Right hindlimb (tissue), 1 donor: ENCODE measurements around the gene MEGF6.

Experiments
- DNase-seq: peaks from one replicate; pipeline ENCODE4 v3.0.0-alpha.2; 2018

MEGF6 gene

DNA sequence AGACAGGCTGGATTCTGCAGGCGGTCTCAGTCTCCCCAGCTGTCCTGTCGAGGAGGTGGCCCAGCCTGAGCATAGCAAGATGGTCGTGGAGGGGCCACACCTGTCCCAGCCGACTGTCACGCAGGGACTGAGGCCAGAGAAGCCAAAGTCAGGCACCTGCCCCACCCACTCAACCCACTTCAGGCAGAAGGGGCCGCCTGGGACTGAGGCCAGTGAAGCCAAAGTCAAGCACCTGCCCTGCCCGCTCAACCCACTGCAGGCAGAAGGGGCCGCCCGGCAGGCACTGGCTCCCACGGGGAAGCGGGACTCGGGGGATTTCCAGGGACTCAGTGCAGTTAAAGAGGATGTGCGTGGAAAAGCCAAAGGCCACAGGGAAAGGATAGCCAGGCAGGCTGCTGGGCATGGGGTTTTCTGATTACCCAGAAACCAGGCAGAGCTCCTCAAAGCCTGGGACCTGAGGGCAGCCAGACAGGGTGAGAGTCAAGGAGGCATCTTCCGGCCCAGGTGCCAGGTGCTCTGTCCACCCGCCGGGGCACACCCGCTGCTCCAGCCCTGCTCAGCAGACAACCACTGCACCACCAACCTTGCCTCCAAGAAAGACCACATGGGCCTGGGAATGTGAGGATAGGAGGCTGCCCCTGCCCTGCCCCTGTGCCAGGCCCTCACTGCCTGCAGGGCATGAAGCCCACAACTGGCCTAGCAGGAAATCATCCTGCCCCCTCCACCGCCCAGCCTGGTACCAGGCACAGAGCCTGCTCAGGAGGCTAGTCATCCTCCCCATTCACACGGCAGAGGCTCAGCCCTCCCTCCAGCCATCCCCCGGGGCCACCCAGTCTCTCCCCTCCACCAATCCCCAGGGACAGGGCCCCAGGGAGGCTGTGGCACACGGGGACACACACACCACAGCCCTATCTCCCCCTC, 41.0 kb downstream of the MEGF6 start:
- no peak for DNase-seq

- DNase-seq: no peak
Observed at GRCh38 chr1:3569436-3569835, 41.9 kb downstream of the MEGF6 start.

DNA sequence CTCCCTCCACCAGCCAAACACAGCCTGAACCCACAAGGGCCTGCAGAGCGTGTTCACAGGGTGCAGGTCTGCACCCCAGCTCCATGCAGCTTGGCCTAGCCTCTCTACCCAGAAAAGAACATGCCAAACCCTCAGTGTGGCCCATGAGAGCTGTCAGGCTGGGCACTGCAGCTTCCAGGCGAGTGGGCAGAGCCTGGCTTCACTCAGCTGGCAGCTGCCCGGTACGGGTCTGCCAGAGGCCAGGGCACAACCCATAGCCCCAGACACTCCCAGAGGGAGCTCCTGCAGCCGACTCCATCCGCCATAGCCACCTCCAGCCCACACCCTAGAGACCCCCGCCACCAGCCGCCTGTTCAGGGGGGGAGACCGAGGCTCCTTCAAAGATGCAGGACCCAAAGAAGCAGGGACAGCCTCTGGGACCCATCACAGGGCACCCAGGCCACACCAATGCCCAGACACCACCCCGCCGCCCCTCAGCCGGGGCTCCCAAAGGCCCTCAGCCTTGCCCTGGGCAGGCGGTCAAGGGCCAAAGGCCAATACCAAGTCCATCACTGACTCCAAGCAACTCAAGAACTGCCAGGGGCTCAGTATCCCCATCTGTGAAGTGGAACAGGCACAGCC, 42.4 kb downstream of the MEGF6 start:
- no peak for DNase-seq

DNA sequence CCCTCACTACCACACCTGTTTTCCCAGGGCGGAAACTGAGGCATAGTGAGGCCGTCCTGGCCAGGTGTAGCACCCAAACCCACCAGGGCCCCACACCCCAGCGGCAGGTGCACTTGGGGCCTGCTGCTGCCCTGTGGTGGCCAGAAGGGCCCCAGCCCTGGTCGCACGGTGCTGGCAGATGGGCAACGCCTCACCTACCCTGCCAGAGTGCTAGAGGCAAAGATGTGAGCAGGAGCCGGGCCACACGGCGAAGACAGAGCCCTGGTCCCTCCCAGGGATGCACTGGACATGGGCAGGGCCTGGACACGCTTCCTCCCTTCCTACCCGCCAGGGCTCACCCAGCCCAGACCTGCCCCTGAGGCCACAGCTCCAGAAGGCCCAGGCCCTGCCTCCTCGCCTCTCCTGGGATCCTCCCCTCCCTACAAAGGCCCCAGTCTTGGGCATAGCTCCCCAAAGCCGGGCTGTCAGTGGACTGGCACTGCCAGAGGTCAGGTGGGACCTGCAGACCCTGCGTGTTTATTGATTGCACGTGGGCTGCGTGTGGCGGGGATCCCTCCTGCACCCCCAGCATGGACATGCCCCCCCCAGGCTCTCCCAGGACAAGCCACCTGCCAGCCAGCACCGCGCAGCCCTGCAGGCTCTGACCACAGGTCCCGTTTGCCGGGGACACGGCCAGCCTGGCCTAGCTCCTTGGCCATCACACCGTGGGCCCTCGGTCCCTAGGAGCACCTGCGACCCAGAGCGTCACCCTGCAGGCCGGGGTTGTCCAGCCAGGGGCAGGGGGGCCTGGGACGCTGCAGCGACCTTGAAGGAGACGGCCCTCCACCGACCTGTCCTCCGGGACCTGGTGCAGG, 44.1 kb downstream of the MEGF6 start:
- DNase-seq: no peak

- no peak for DNase-seq
Observed at GRCh38 chr1:3566003-3566885, 45.1 kb downstream of the MEGF6 start.

GRCh38 chr1:3564921-3565831, 46.1 kb downstream of the MEGF6 start:
- DNase-seq: no peak

GRCh38 chr1:3563610-3564009, 47.7 kb downstream of the MEGF6 start:
- DNase-seq: no peak

DNA sequence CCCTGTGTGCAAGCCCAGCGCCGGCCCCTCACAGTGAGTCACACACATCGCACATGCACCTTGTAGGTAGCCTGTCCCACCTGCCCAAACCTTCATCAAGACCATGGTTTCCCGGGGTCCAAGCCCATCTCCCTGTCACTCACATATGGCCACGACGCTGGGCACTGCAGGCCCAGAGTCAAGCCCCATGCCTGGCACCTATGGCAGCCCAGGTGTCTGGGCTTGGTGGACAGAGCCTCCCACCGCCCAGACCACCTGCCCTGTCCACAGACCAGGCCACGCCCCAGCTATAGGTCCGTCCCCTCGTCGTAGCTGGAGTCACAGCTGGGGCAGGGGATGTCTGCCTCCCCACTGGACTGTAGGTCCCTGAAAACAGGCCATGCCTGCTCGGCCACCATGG, 48.2 kb downstream of the MEGF6 start:
- no peak for DNase-seq

GRCh38 chr1:3562712-3563111, 48.6 kb downstream of the MEGF6 start:
- DNase-seq: no peak

DNA sequence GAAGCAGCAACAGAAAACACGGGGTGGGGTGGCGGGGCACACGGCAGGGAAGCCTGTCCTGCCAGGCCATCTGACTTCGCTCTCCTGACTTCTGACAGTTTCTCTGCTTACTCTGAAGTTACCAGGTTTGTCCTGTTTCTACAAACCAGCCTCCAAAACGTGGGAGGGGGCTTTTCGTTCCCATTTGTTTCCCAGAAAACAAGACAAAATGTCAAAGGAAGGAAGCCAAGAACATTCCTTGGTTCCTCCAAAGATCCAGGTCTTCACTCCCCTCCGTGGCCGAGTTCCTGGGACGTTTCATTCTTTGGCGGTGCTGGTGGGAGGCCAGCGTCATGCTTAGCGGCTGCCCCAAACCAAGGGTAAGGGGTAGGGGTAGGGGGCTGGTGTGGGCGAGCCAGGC, 49.6 kb downstream of the MEGF6 start:
- no peak for DNase-seq

GRCh38 chr1:3560981-3561380, 50.3 kb downstream of the MEGF6 start:
- DNase-seq: no peak

DNA sequence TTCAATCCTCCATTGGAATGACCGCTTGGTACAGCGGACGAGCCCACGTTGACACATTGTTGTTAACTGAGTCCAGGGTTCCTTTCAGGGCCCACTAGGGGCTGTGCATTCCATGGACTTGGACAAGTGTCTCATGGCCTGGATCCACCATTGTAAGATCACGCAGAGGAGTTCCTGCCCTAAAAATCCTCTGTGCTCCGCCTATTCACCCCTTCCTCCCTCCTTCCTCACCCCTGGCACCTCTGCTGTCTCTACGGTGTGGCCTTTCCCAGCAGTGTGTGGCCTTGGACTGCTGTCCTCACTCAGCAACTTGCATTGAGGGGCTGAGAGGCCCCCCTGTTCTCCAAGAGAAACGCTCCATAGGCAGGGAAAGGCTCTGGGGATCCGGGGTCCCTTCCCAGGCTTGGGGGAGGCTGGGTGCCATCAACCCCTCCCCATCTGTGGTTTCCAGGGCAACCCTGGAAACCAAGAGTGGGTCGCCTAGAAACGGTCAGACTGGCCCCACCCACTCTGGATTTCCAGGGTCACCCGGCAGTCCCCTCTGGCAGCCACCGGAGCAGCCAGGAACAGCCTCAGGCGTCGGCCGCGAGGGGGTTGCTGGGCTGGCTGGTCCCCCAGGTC, 50.9 kb downstream of the MEGF6 start:
- peak; percentile 61 for DNase-seq

DNA sequence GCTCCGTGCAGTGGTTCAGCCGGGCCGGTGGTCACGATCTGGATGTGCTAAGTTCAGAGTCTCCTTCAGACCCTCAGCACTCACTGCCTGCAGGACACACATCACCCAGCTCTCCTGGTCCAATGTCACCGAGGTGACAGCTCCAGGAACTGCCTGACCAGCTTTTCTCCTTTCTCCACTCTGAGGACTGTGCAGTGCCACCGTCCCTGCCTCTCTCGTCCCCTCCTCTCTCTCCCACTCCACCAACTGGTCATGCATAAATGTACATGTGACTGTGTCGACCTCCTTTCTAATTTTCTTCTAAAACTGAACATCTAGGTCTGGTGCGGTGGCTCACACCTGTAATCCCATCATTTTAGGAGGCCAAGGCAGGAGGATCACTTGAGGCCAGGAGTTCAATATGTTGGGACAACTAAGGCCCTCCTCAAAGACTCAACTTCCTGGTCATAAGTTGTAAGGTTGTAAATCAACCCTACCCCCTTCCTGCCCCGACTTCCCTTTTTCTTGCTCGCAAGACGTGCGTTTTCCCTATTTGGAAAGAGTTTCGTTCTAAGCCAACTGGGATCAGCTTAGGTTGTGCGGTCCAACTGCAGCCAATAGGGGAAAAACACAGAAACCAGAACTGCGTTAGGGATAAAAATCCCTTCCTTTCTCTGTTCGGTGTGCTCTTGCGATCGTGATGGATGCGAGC, 53.1 kb downstream of the MEGF6 start:
- no peak for DNase-seq

DNA sequence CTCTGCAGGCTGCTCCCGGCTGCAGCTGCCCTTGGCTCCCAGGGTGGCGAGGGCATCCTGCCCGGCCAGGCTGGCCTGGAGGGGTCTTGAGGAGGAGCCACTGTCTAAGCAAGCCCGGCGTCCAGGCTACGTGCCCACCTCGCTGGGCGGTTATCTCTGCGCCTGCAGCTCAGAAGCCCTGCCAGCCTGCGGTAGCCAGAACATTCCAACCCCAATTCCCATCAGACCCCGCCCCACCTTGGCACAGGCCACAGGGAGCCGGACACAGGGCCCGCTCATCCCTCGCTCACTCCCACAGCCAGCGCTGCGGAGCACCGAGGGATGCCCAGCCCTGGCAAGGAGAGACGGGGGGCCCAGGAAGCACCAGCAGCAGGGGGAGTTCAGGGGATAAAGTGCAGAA, 53.9 kb downstream of the MEGF6 start:
- no peak for DNase-seq

- DNase-seq: no peak
Observed at GRCh38 chr1:3556336-3556735, 55.0 kb downstream of the MEGF6 start.

- DNase-seq: no peak
Observed at GRCh38 chr1:3555131-3555920, 56.0 kb downstream of the MEGF6 start.

DNA sequence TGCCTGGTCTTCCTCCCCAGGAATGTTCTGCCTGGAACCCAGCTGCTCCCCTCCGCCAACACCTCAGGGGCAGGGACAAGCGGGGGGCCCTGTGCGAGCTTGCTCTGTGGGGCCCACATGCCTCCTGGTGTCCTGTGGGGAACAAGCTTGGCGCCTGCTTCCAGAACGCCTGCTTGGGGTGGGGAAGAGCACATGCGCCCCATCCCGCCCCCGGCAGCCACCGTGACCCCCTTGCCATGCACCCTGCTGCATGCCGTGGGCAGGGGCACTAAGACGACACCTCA, 57.4 kb downstream of the MEGF6 start:
- no peak for DNase-seq

GRCh38 chr1:3553166-3553939, 58.0 kb downstream of the MEGF6 start:
- no peak for DNase-seq

DNA sequence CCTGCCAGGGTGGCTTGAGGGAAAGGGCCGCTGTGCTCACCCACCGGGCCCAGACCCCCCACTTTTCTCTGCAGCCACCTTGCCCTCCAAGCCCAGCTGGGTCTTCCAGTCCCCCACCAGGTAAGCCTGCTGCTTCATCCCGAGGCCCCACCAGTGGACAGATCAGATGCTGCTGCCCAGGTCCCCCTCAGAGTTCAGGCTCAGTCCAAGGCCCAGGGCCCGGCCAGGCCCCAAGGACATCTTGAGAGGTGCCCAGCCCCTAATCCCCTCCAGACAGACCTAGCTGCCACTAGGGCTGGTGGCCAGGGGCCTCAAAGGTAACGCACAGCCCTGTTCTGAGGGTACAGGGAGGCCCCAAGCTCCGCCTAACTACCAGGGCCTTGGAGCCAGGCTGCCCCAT, 58.6 kb downstream of the MEGF6 start:
- no peak for DNase-seq
